Endodermal cell (in vitro differentiated cells): ENCODE measurements around the gene TRAP1. TPM values are rescaled to one million over a fixed set of nuclear protein-coding genes. Genes with fewer than 3 reads are reported as not detected.
A peak's percentile ranks its signal among the peaks of the same experiment; 100 is the strongest.

Experiments
- DNase-seq: peaks from one replicate; pipeline ENCODE4 v3.0.0-alpha.2; 2017
- H3K27ac ChIP-seq: 2 replicates; pipeline ENCODE4 v1.5.1; 2013; ENCODE audit warnings: mild to moderate bottlenecking, low read depth, low read length, moderate library complexity
- H3K27me3 ChIP-seq: 2 replicates; pipeline ENCODE4 v1.6.1; 2013; ENCODE audit warnings: mild to moderate bottlenecking, low read length, moderate library complexity; ENCODE audit not compliant: insufficient read depth, control insufficient read depth, poor library complexity, severe bottlenecking
- H3K36me3 ChIP-seq: 2 replicates; pipeline ENCODE4 v1.7.0; 2013; ENCODE audit warnings: mild to moderate bottlenecking, low read length, moderate library complexity; ENCODE audit not compliant: control insufficient read depth, insufficient read depth
- H3K4me1 ChIP-seq: one replicate; pipeline ENCODE4 v1.7.0; 2013; ENCODE audit warnings: low read length; ENCODE audit not compliant: control insufficient read depth, insufficient read depth
- H3K4me3 ChIP-seq: 2 replicates; pipeline ENCODE4 v1.5.1; 2013; ENCODE audit warnings: mild to moderate bottlenecking, low read length, moderate library complexity
- H3K9ac ChIP-seq: 2 replicates; pipeline ENCODE4 v1.6.1; 2013; ENCODE audit warnings: mild to moderate bottlenecking, low read length, moderate library complexity; ENCODE audit not compliant: poor library complexity, severe bottlenecking; ENCODE audit errors: extremely low read depth
- H3K9me3 ChIP-seq: 2 replicates; pipeline ENCODE4 v1.6.1; 2013; ENCODE audit warnings: mild to moderate bottlenecking, low read length, moderate library complexity; ENCODE audit not compliant: control insufficient read depth
- H3K27ac Mint-ChIP-seq: 2 replicates; pipeline ENCODE4 v1.8.0; 2020; ENCODE audit warnings: mixed read lengths
- H3K27me3 Mint-ChIP-seq: 2 replicates; pipeline ENCODE4 v1.8.0; 2021; ENCODE audit warnings: mild to moderate bottlenecking, mixed read lengths; ENCODE audit not compliant: insufficient read depth
- H3K36me3 Mint-ChIP-seq: 2 replicates; pipeline ENCODE4 v1.8.0; 2020; ENCODE audit warnings: low read depth, mixed read lengths
- H3K4me1 Mint-ChIP-seq: 2 replicates; pipeline ENCODE4 v1.8.0; 2020; ENCODE audit warnings: mixed read lengths
- H3K4me3 Mint-ChIP-seq: 2 replicates; pipeline ENCODE4 v1.8.0; 2020; ENCODE audit warnings: mild to moderate bottlenecking, moderate library complexity, mixed read lengths
- H3K9me3 Mint-ChIP-seq: 2 replicates; pipeline ENCODE4 v1.8.0; 2020; ENCODE audit warnings: mild to moderate bottlenecking, mixed read lengths
- WGBS, 2 experiments: methylation state at CpG; one replicate each; pipeline versions ENCODE4 v1.1.5 to v1.1.7; 2013; ENCODE audit warnings: missing lambda C conversion rate in 2 of 2, mixed read lengths in 1 of 2; ENCODE audit not compliant: insufficient coverage in 1 of 2, insufficient read length in 1 of 2; 5-methylcytosine and 5-hydroxymethylcytosine counted together
- total RNA-seq, 2 donors: library from RNA; stranded (reverse); fragmentation: NEBNext Ultra II Directional in 1 of 2; extraction: Animal tissue kit (Norgen Biotek cat#: 25700) in 1 of 2; gene quantifications; 2 replicates in 1 of 2; 3 replicates in 1 of 2; pipeline ENCODE4 v1.2.1, GENCODE V29; 2021
- TF ChIP-seq, protein P1 (sequence below): fragments of 200-600 bp; sonication (generic); conservative IDR thresholded peaks from 2 replicates; pipeline ENCODE4 v1.5.0; 2021; ENCODE audit warnings: antibody characterized with exemption, mild to moderate bottlenecking

Gene TRAP1
- total RNA-seq, 2 donors from 2014 or later: 144 to 156 TPM

- TF ChIP-seq, protein P1, sequence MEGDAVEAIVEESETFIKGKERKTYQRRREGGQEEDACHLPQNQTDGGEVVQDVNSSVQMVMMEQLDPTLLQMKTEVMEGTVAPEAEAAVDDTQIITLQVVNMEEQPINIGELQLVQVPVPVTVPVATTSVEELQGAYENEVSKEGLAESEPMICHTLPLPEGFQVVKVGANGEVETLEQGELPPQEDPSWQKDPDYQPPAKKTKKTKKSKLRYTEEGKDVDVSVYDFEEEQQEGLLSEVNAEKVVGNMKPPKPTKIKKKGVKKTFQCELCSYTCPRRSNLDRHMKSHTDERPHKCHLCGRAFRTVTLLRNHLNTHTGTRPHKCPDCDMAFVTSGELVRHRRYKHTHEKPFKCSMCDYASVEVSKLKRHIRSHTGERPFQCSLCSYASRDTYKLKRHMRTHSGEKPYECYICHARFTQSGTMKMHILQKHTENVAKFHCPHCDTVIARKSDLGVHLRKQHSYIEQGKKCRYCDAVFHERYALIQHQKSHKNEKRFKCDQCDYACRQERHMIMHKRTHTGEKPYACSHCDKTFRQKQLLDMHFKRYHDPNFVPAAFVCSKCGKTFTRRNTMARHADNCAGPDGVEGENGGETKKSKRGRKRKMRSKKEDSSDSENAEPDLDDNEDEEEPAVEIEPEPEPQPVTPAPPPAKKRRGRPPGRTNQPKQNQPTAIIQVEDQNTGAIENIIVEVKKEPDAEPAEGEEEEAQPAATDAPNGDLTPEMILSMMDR: no peak
- Mint-ChIP-seq H3K9me3 (no peaks in the 10 kb centered on the region), H3K4me1 (no peaks in the 10 kb centered on the region), H3K27me3 (no peaks in the 10 kb centered on the region), H3K36me3 (peaks cover 27% of the 10 kb centered on the region), H3K27ac (no peak overlapping the region), H3K4me3 (no peak overlapping the region)
- Histone ChIP-seq H3K4me1 (no peaks in the 10 kb centered on the region), H3K9ac (no peak overlapping the region), H3K27ac (peak overlapping the region; percentile 51), H3K36me3 (peaks cover 19% of the 10 kb centered on the region), H3K9me3 (no peaks in the 10 kb centered on the region), H3K27me3 (no peaks in the 10 kb centered on the region), H3K4me3 (no peak overlapping the region)
- no peak for DNase-seq
- 89 to 93% methylated on average over 5 to 8 of the region's 8 CpGs for WGBS, 2 experiments
Measured at GRCh38 chr16:3725276-3725675, 8.0 kb upstream of the TRAP1 start.

GRCh38 chr16:3722508-3722907 is 5.2 kb upstream of the TRAP1 start:
- no peak for DNase-seq
- TF ChIP-seq, protein P1: no peak
- WGBS, 2 experiments: 93 to 97% methylated on average over 10 of the region's 10 CpGs
- Histone ChIP-seq H3K4me1 (no peaks in the 10 kb centered on the region), H3K4me3 (no peak overlapping the region), H3K9me3 (no peaks in the 10 kb centered on the region), H3K27me3 (no peaks in the 10 kb centered on the region), H3K36me3 (peaks cover 7% of the 10 kb centered on the region), H3K9ac (no peak overlapping the region), H3K27ac (no peak overlapping the region)
- Mint-ChIP-seq H3K36me3 (peaks cover 5% of the 10 kb centered on the region), H3K27ac (no peak overlapping the region), H3K4me3 (no peak overlapping the region), H3K4me1 (peaks cover 4% of the 10 kb centered on the region), H3K9me3 (no peaks in the 10 kb centered on the region), H3K27me3 (no peaks in the 10 kb centered on the region)

DNA sequence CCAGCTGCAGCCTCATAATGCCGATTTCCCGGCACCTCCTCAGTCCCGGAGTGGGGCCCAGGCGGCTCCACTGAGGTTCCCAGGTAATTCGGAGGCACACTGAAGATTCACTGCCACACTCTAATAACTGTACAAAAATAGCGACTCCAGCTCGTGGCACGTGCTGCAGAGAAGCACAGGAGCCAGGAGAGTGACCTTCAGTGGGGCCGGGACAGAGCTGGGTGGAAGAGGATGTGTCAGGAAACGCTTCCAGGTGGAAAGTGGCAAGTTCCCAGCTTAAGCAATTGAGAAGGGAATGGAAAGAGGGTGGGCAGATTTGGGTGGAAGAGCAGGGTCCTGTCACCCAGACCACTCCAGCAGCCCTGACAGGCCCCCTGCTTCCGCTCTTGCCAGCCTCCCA is 3.1 kb upstream of the TRAP1 start:
- 93 to 99% methylated on average over 9 to 11 of the region's 11 CpGs for WGBS, 2 experiments
- Histone ChIP-seq H3K36me3 (no peaks in the 10 kb centered on the region), H3K9me3 (no peaks in the 10 kb centered on the region), H3K27ac (no peak overlapping the region), H3K9ac (no peak overlapping the region), H3K4me3 (no peak overlapping the region), H3K4me1 (no peaks in the 10 kb centered on the region), H3K27me3 (no peaks in the 10 kb centered on the region)
- DNase-seq: peak; percentile 29
- no peaks in the 10 kb centered on the region for H3K27me3 Mint-ChIP-seq
- TF ChIP-seq, protein P1: no peak
- peaks cover 8% of the 10 kb centered on the region for H3K4me1 Mint-ChIP-seq
- H3K27ac Mint-ChIP-seq: no peak overlapping the region
- H3K36me3 Mint-ChIP-seq: no peaks in the 10 kb centered on the region
- H3K9me3 Mint-ChIP-seq: no peaks in the 10 kb centered on the region
- H3K4me3 Mint-ChIP-seq: no peak overlapping the region
